NCI-H2107 (cell line): ENCODE results near the gene CBLL1.

Experiments used
- DNase-seq: peaks from one replicate; lab custom pipeline; 2025; lab: John Stamatoyannopoulos, UW

Gene CBLL1

GRCh38 chr7:107742678-107743566, 1.0 kb upstream of the CBLL1 start:
- DNase-seq, result peak; percentile 77

- peak; percentile 33 for DNase-seq
Observed at GRCh38 chr7:107744345-107744750, 406 bp downstream of the CBLL1 start.

GRCh38 chr7:107746006-107746405, 2.1 kb downstream of the CBLL1 start:
- DNase-seq, result no peak

- no peak for DNase-seq
Observed at GRCh38 chr7:107751113-107751512, 7.2 kb downstream of the CBLL1 start.

GRCh38 chr7:107754642-107755041, 10.7 kb downstream of the CBLL1 start:
- DNase-seq, result no peak

GRCh38 chr7:107758667-107759066, 14.7 kb downstream of the CBLL1 start:
- no peak for DNase-seq

- DNase-seq, result no peak
Observed at GRCh38 chr7:107767391-107767790, 23.4 kb downstream of the CBLL1 start.

GRCh38 chr7:107768263-107768662, 24.3 kb downstream of the CBLL1 start:
- no peak for DNase-seq

GRCh38 chr7:107773027-107773426, 29.1 kb downstream of the CBLL1 start:
- DNase-seq, result no peak

GRCh38 chr7:107777702-107778101, 33.8 kb downstream of the CBLL1 start:
- DNase-seq, result no peak

GRCh38 chr7:107778283-107778682, 34.3 kb downstream of the CBLL1 start:
- DNase-seq, result no peak

- no peak for DNase-seq
Observed at GRCh38 chr7:107779647-107780099, 35.7 kb downstream of the CBLL1 start.

- no peak for DNase-seq
Observed at GRCh38 chr7:107782374-107782773, 38.4 kb downstream of the CBLL1 start.

GRCh38 chr7:107783648-107784047, 39.7 kb downstream of the CBLL1 start:
- no peak for DNase-seq

GRCh38 chr7:107785170-107785569, 41.2 kb downstream of the CBLL1 start:
- no peak for DNase-seq

- DNase-seq, result no peak
Observed at GRCh38 chr7:107785926-107786325, 42.0 kb downstream of the CBLL1 start.

- DNase-seq, result no peak
Observed at GRCh38 chr7:107788216-107788615, 44.3 kb downstream of the CBLL1 start.

GRCh38 chr7:107788662-107789061, 44.7 kb downstream of the CBLL1 start:
- no peak for DNase-seq

- no peak for DNase-seq
Observed at GRCh38 chr7:107789647-107790046, 45.7 kb downstream of the CBLL1 start.

GRCh38 chr7:107792364-107792763, 48.4 kb downstream of the CBLL1 start:
- no peak for DNase-seq

GRCh38 chr7:107799647-107800264, 55.8 kb downstream of the CBLL1 start:
- no peak for DNase-seq

GRCh38 chr7:107803009-107803610, 59.2 kb downstream of the CBLL1 start, which contains the start of gene SLC26A3:
TSS of gene SLC26A3 (minus strand) at chr7:107803223. CDS start at chr7:107794509, 8,714 bp downstream.
- DNase-seq, result no peak

- no peak for DNase-seq
Observed at GRCh38 chr7:107809179-107809578, 65.2 kb downstream of the CBLL1 start.
